ENCODE measurements around the gene TMEM151B.
A peak's percentile ranks its signal among the peaks of the same experiment; 100 is the strongest.

TMEM151B gene

DNA sequence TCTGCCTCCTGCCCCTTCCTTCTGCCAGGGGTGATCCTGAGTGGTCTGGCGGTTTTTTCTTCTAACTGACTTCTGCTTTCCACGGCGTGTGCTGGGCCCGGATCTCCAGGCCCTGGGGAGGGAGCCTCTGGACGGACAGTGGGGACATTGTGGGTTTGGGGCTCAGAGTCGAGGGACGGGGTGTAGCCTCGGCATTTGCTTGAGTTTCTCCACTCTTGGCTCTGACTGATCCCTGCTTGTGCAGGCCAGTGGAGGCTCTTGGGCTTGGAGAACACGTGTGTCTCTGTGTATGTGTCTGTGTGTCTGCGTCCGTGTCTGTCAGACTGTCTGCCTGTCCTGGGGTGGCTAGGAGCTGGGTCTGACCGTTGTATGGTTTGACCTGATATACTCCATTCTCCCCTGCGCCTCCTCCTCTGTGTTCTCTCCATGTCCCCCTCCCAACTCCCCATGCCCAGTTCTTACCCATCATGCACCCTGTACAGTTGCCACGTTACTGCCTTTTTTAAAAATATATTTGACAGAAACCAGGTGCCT, 36.6 kb upstream of the TMEM151B start:
- DNase-seq: no peak

DNA sequence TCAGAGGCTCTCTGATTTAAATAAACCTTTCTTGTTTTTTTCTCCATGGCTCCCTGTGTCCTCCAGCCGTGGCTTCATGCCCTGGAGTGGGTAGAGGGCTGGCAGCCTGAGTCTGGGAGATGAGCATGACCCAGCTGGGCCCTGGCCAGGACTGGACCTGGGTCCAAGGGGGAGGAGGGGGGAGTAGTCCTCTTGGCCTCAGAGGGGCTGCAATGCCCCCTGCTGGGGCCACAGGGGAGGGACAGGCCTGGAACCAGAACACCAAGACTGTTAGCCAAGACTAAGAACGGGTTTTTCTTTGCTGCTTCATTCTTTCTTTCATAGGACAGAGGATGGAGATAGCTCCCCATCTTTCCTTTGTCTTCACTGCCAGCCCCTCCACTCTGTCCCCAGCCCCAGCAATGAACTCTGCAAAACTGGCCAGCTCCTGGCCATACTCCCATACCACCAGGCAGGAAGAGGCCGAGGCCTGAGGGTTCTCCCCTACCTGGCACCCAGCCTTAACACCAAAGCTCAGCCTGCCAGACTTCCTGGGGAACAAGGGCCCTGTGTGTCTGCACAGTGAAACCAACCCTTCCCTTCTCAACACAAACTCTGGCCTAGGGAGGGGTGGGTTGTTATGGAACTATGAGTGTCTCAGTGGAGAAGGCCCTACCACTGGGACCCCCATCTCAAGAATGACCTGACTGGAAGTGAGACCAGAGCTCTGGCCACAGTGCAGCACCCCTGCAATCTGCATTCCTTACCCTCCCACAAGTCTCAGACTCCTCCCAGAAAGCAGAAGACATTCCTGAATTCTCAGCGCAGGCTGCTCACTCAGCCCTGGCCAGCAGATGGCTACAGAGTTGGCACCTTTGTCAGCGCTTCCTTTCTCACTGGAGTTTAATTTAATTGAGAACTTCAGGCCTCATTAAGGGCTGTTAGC, 35.9 kb upstream of the TMEM151B start:
- peak in 1 of 3 experiments; percentile 34 for DNase-seq

DNA sequence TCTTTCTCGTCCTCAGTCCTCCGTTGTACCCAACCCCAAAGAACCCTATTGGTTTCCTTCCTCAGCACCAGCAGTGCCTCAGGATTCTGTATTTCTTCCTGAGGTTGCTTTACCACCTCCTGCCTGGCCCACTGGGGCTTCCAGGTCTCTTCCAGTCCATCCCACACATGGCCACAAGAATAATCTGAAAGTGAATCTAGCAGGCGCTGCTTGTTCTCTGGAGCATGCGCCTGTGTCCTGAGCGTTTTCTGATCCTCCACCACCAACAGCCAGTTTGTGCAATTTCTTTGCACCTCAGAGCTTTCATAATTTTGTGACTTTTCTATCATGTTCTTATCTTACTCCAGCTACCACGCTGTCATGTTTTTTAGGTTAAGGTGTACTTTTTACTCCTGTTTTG, 35.0 kb upstream of the TMEM151B start:
- no peak for DNase-seq

DNA sequence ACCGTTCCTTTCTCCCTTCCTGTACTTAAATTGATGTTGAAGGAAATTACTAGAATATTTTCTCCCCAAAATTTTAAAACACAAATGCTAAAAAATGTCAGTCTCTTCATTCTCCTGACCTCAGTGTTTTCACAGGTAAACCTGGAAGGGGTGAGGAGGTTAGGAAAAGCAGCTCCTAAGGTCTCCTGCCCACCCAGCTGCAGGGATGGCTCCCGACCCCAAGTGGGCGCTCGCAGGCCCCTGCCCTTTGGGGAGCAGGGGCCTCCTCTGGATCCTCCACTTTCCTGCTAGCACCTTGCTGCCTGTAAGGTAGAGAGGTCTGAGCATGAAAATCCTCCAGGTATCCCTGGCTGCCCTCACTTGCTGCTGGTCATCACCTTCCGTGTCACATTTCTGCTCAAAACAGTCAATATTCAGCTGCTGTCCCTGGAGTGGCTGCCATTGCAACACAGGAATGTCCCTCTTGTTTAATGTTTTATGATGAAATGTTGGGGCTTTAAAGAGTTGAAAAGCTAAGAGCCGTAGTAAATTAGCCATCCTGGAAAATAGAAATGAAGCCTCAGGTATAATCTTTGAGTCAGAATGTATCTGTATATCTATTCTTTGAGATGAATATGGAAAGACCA, 34.2 kb upstream of the TMEM151B start:
- no peak for DNase-seq

DNA sequence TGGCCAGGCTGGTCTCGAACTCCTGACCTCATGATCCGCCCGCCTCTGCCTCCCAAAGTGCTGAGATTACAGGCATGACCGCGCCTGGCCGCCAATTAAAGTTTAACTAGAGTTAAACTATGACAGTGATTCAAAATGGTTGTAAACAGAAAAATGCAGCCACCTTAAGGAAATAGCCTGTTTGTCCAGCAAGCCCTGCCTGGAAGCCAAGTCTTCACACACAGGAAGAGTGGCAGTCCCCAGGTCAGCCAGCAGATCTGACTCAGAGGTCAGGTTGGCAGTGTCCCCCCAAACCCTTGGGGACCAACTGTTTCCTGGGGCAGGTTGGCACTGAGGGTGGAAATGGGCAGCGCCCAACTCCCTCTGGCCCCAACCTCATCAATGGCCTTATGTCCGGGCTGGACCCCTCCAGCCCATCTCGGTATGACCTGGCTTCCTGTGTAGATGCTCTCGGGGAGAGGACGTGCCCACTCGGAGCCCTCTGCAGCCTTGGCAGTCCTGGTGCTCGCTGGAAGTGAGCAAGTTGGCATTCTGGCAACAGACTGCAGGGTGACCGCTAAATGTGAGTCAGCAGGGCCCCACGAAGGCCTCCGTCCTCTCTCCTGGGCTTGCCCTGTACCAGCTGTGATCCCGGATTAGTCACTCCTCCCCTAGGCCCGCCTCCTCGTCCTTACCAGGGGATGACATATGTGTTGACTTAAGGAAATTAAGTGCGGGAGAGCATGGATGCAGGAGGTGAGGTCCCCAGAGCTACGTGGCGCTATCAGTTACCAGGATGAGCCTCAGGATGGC, 33.0 kb upstream of the TMEM151B start:
- peak; percentile 73 to 86 (median 78) for DNase-seq

DNA sequence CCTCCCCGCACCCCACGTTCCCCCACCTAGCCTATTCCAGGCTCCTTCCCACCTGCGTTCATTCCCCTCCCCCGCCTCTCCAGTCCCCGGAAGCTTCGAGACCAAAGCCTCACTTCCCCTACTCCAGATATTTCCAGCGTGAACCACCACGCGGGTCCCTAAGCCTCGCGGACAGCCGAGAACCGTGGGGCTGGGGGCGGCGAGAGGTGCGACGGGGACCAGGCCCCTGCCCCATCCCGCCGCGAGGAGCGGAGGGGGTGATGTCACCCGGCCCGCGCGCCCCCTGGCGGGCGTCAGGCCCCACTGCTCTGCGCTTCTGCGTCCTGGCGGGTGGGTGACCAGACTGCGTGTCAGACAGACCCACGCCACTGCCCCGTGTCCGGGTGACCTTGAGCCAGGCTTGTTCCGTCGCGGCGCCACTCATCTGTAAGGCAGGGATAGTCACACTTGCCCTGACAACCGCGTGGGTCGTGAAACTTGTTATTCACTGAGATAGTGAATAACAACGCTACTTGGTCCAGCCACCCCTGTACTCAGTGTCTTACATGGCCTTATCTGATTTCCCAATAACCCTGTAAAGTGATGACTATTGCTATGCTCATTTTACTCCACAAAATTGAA, 32.3 kb upstream of the TMEM151B start:
- DNase-seq: peak; percentile 73 to 79 (median 78)

DNA sequence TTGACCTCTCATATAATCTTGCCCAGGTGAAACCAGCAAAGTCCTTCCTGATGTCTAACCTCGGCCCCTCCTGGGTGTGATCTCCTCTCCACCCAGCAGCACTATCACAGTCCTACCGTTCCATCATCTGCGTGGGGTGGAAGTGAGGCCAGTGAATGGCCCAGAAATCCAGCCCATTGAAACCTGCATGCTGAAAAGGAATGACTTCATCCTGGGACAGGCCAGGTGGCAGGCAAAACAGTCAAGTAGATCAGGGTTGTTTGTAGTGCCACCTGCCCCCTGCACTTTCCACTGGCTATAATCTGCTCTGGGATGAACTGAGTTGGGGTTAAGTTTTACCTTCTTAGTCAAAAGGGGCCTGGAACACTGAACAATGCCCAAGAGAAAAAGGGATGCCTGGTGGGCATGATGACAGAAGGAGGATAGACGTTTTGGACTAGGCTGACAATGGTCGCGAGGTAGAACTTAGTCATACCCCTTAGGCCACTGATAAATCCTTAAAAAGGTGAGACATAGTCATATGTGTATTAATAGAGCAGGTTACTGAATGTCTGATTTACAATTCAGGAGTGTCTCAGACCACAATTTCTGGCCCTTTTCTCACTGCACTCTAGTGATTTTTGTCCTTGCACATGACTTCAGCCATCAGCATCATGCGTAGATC, 31.4 kb upstream of the TMEM151B start:
- no peak for DNase-seq

DNA sequence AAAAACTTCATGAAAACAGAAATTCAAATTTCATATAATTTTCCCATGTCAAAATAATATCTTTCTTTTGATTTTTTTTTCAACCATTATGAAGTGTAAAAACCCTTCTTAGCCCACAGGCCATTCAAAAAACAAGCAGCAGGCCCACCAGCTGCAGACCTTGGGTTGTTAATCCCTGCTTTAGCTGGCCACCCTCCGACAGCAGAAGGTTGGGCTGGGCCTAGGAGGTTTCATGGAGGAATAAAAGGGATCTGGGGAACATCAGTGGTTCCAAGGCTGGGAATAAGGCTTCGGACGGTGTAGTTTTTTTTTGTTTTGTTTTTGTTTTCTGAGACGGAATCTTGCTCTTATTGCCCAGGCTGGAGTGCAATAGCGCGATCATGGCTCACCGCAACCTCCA, 26.9 kb upstream of the TMEM151B start:
- DNase-seq: no peak

DNA sequence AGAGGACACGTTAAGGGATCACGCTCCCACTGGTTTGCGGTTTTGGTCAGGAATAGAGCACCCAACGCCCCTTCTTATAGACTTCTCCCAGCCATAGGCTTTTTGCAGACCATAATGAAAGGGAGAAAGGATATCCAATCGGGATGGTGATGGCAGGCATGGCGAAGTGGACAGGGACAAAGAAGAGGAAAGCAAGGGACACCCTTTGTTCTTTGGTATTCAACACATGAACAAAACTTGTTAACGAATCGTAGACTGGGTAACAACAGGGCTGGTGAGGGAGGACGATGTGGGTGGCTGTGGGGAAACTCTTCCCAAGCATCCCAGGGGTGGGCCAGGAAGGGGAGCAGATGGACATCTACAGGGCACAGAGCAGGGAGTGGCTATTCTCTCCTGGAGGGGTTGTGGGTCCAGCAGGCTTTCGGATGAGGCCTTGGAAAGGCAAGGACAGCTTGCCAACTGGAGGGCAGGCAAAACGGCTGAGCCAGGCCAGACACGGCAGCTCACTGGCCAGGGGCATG, 24.8 kb upstream of the TMEM151B start:
- DNase-seq: no peak

DNA sequence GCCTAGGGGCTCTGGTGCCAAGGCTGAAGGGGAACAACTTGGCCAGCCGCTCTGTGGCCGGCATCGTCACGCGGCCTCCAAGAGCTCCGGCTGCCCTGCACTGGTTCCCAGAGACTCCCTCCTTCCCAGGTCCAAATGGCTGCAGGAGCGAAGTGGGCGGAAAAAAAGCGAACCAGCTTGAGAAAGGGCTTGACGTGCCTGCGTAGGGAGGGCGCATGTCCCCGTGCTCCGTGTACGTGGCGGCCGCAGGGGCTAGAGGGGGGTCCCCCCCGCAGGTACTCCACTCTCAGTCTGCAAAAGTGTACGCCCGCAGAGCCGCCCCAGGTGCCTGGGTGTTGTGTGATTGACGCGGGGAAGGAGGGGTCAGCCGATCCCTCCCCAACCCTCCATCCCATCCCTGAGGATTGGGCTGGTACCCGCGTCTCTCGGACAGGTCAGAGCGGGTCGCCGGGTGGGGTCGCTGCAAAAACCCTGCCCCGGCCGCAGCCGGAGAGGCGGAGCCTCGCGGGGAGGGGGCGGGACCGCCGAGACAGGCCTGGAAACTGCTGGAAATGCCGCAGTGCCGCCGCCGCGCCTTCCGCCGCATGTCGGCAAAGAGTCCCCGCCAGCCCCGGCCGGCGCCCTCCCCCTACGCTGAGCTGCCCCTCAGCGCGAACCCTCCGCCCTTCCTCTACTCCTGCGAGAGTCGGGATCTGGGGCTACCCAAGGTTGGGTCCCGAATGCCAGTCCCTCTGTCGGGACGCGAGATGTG, 24.2 kb upstream of the TMEM151B start:
- peak; percentile 89 to 94 (median 94) for DNase-seq

DNA sequence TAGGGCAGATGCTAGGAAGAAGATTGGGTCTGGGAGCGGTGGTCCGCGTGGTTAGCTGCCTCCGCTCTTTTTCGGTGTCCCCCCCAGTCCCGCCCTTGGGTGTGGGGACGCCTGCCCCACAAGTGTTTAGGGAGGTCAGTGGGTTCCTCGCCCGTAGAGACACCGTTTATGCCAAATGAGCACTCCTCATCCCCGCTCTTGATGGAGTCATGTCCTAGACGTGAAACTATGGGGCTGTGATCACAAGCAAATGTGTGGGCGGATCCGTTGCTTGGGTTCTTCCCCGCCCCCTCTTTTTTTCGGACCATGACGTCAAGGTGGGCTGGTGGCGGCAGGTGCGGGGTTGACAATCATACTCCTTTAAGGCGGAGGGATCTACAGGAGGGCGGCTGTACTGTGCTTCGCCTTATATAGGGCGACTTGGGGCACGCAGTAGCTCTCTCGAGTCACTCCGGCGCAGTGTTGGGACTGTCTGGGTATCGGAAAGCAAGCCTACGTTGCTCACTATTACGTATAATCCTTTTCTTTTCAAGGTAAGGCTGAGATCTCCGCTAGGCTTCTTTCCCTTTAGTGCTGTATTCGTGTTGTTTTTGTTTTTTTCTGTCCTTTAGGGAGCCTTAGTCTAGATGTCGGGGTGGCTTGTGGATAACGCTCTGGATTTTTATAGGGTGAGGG, 23.4 kb upstream of the TMEM151B start, which contains the start of gene HSP90AB1:
Gene HSP90AB1, plus strand, starts transcription at position 439 of the 675 bp plus-strand sequence. CDS start 1,529 bp downstream, outside the sequence.
- peak; percentile 92 to 97 (median 97) for DNase-seq

DNA sequence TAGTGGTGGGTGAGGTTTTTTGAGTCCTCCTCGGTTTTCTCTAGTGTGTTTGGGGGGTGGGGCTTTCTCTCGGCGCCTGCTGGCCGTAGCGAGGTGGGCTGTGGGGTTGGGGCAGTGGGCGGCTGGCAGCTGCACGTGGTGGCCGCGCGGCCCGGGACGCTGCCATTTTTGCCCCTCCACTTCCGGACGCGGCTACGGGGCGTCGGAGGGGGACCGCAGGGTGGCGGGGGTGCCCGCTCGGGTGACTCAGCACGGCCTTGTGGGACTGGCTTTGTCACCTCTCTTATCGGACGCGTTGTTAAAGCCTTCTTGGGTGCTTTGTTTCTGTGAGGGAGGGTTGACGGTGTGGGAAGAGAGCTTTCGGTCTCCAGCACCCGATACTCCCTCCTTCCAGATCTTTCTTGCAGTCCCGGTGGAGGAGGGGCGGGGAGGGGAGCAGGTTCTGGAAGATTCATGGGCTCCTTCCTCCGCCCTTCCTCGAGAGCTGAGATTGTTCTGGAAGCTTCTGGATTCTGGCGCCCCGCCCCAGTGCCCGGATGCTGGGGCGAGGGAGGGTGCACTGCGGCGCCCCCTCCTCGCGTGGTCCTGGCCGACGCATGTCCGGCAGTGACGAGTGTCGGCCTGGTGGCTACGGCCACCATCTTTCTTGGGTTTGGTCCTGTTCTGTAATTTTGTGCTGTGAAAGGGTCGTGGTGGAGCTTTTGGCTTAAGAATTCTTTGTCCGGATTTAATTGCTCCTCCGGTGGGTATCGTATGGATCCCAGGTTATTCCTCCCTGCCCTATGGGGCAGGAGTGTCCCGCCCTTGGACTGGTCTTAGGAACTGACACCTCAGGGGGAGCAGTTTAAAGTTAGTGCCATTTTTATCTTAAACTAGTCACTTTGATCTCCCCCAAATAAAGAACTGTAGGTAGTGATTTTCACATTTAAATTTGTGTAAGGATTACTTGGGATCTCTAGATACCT, 22.6 kb upstream of the TMEM151B start:
- DNase-seq: peak in 2 of 3 experiments; percentile 62 to 72

DNA sequence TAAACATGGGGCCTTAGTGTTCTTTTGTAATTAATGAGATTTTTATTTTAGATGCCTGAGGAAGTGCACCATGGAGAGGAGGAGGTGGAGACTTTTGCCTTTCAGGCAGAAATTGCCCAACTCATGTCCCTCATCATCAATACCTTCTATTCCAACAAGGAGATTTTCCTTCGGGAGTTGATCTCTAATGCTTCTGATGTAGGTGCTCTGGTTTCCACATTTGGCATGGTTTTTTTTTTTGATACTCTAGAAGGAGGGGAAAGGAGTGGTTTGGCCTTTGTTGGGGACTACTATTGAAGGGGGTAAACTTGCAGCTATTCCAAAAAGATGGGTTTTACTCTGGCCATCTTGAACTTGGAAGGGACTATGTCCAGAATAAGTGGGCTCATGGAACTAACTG, 21.7 kb upstream of the TMEM151B start:
- no peak for DNase-seq

DNA sequence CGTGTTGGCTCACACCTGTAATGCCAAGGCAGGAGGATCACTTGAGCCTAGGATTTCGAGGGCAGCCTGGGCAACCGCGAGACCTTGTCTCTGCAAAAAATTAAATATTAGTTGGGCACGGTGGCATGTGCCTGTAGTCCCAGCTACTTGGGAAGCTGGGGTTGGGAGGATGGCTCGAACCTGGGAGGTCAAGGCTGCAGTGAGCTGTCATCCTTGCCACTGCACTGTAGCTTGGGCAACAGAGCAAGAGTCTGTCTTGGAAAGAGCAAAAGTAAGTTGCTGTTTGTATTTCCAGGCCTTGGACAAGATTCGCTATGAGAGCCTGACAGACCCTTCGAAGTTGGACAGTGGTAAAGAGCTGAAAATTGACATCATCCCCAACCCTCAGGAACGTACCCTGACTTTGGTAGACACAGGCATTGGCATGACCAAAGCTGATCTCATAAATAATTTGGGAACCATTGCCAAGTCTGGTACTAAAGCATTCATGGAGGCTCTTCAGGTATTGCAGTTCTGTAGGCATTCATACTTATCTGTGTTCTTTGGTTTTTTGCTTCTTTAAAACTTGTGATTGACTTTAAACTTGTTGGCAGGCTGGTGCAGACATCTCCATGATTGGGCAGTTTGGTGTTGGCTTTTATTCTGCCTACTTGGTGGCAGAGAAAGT, 21.0 kb upstream of the TMEM151B start:
- DNase-seq: peak in 1 of 3 experiments; percentile 48

DNA sequence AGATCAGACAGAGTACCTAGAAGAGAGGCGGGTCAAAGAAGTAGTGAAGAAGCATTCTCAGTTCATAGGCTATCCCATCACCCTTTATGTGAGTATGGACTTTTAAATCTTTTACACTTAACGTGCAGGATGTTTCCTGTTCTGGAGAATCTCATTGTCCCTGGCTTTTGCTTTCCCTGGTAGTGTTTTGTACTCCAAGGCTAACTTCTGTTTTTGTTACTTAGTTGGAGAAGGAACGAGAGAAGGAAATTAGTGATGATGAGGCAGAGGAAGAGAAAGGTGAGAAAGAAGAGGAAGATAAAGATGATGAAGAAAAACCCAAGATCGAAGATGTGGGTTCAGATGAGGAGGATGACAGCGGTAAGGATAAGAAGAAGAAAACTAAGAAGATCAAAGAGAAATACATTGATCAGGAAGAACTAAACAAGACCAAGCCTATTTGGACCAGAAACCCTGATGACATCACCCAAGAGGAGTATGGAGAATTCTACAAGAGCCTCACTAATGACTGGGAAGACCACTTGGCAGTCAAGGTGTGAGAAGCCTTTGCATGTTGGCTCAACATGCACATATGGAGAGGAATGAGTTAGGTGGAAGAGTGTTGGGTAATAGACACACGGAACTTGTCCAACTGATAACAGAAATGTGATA, 20.1 kb upstream of the TMEM151B start:
- peak in 1 of 3 experiments; percentile 61 for DNase-seq

DNA sequence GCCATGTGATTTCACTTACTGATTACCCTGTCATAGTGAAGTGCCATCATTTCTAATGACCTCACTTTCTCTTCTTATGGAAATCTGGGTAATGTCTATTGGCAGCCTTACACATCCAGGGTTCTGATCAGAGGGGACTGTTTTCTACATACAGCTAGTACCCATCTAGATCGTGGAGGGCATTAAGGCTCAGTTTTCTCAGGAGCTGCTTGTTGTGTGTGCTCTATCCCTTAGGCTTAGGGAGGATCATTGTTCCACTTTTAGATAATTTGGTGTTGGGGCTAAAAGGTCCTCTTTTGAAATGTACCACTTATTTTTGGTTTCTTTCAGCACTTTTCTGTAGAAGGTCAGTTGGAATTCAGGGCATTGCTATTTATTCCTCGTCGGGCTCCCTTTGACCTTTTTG, 19.5 kb upstream of the TMEM151B start:
- DNase-seq: no peak

DNA sequence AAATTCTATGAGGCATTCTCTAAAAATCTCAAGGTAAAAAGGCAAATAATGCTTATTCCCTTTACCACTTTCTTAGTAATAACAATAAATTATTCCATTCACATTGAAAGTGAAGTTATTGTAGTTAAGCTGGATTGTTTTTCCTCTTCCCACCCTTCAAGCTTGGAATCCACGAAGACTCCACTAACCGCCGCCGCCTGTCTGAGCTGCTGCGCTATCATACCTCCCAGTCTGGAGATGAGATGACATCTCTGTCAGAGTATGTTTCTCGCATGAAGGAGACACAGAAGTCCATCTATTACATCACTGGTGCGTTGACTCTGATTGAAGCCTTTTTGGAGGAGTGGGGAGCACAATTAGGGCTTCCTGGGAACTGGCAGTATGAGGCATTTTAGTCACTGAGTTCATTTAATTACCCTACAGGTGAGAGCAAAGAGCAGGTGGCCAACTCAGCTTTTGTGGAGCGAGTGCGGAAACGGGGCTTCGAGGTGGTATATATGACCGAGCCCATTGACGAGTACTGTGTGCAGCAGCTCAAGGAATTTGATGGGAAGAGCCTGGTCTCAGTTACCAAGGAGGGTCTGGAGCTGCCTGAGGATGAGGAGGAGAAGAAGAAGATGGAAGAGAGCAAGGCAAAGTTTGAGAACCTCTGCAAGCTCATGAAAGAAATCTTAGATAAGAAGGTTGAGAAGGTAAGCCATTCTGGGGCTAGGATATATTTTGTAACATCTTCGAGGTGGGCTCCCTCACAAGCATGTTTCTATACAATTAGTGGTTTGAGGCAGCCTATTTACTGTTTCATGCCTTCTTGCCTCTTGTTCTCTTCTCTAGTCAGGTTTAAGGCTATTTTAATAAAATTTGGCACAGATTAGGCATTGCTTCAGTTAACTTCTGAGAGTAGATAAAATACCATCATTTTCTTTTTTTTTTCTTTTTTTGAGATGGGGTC, 18.4 kb upstream of the TMEM151B start:
- peak in 1 of 3 experiments; percentile 62 for DNase-seq
